Brain microvascular endothelial cell (primary cell): ENCODE measurements around the gene UMPS.

Experiments used
- DNase-seq: peaks from one replicate; pipeline ENCODE4 v3.0.0-alpha.2; 2020
- H3K27ac ChIP-seq: fragments of 250-450 bp; sonication (Bioruptor Pico); 2 replicates; pipeline ENCODE4 v1.5.1; 2020; ENCODE audit warnings: mild to moderate bottlenecking, moderate library complexity
- H3K27me3 ChIP-seq: fragments of 250-450 bp; sonication (Bioruptor Pico); replicated peaks from 2 replicates; pipeline ENCODE4 v1.5.1; 2020; ENCODE audit warnings: mild to moderate bottlenecking
- H3K36me3 ChIP-seq: fragments of 250-450 bp; sonication (Bioruptor Pico); replicated peaks from 2 replicates; pipeline ENCODE4 v1.5.1; 2020; ENCODE audit warnings: mild to moderate bottlenecking
- H3K4me3 ChIP-seq: 2 replicates; pipeline ENCODE4 v1.5.1; 2011; ENCODE audit warnings: low read depth, mild to moderate bottlenecking, control low read depth, low read length, moderate library complexity
- in situ Hi-C: cut with HindIII; loops from 2 replicates; pipeline ENCODE4 v1.10.0; 2017; ENCODE audit warnings: low sequenced_read_pairs, low pct_ligation_motif_present
- TF ChIP-seq, protein P1 (sequence below): IDR thresholded peaks from 2 replicates; pipeline ENCODE4 v1.5.1; 2011; ENCODE audit warnings: low read depth, mild to moderate bottlenecking, moderate library complexity, low read length, control low read depth, inconsistent platforms; ENCODE audit errors: missing control alignments

Gene UMPS

DNA sequence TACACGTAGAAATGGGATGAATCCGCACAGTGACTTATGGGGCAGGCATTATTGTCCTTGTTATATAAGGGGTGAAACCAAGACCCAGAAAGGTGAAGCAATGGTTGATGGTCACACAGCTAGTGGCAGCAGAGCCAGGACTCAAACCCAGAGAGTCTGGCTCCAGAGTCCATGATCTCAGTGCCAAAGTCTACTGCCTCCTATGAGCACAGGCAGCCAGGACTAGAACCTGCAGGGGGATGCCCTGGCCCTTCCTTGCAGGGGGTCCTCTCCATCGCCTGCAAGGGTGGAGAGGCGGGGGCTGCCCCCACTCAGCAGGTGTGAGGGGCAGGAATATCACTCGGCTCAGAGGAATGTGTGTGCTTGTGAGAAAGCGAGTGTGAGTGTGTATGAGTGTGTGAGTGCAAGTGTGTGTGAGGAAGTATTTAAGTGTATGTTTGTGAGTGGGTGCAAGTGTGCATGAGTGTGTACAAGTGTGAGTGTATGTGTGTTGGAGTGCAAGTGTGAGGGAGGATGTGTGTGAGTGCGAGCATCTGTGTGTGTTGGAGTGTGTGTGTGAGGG lies 44.7 kb downstream of the UMPS start:
- TF ChIP-seq, protein P1, sequence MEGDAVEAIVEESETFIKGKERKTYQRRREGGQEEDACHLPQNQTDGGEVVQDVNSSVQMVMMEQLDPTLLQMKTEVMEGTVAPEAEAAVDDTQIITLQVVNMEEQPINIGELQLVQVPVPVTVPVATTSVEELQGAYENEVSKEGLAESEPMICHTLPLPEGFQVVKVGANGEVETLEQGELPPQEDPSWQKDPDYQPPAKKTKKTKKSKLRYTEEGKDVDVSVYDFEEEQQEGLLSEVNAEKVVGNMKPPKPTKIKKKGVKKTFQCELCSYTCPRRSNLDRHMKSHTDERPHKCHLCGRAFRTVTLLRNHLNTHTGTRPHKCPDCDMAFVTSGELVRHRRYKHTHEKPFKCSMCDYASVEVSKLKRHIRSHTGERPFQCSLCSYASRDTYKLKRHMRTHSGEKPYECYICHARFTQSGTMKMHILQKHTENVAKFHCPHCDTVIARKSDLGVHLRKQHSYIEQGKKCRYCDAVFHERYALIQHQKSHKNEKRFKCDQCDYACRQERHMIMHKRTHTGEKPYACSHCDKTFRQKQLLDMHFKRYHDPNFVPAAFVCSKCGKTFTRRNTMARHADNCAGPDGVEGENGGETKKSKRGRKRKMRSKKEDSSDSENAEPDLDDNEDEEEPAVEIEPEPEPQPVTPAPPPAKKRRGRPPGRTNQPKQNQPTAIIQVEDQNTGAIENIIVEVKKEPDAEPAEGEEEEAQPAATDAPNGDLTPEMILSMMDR = no peak
- Histone ChIP-seq H3K27ac (peak overlapping the region; percentile 21), H3K36me3 (peaks cover 26% of the 10 kb centered on the region), H3K27me3 (no peaks in the 10 kb centered on the region), H3K4me3 (no peak overlapping the region)
- DNase-seq = no peak
- in situ Hi-C loops = loop anchor here (25.0 kb wide), 1 partner anchor 112 kb away; the partner anchor contains the start of gene ITGB5

DNA sequence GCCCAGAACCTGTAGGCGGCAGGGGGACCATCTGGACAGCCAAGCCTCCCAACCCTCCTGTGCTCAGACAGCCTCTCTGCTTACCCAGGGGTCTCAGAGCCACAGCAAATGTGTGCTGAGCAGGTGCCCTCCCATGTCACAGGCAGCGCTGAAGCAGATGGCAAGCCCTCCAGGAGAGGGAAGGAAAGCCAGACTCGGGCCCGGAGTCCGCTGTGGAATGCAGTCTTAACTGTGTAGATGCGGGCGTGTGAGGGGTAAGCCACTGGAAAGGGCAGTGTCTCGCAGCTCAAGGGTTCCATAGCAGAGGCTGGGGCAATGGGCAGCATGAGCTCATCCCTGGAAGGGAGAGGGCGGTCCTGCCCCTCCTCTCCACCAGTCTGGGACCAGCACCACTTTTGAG lies 45.6 kb downstream of the UMPS start:
- DNase-seq = no peak
- Histone ChIP-seq H3K27me3 (no peaks in the 10 kb centered on the region), H3K27ac (no peak overlapping the region), H3K36me3 (peaks cover 26% of the 10 kb centered on the region), H3K4me3 (no peak overlapping the region)
- in situ Hi-C loops = no loop called here
- TF ChIP-seq, protein P1 = no peak

DNA sequence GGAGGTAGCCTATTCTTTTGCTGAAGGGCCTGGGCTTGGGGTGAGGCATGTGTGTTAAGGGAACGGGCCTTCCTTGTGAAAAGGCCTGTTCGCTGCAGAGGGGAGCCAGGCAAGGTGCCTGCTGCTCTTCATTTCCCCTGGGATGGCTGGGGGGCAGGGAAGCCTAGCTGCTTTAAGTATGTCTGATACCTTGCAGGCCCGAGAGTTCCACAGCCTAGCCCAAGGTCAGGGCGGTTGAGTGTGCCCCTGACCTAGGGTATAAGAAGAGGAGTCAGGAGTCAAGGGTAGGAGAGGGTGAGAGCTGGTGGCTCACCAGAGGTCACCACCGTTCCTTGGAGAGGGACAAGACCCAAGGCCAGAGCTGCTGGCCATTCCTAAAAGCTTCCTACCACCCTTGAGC lies 46.6 kb downstream of the UMPS start:
- TF ChIP-seq, protein P1 = no peak
- H3K4me3 ChIP-seq = no peak overlapping the region
- no peaks in the 10 kb centered on the region for H3K27me3 ChIP-seq
- no peak for DNase-seq
- in situ Hi-C loops = no loop called here
- H3K36me3 ChIP-seq = peaks cover 25% of the 10 kb centered on the region
- H3K27ac ChIP-seq = no peak overlapping the region

DNA sequence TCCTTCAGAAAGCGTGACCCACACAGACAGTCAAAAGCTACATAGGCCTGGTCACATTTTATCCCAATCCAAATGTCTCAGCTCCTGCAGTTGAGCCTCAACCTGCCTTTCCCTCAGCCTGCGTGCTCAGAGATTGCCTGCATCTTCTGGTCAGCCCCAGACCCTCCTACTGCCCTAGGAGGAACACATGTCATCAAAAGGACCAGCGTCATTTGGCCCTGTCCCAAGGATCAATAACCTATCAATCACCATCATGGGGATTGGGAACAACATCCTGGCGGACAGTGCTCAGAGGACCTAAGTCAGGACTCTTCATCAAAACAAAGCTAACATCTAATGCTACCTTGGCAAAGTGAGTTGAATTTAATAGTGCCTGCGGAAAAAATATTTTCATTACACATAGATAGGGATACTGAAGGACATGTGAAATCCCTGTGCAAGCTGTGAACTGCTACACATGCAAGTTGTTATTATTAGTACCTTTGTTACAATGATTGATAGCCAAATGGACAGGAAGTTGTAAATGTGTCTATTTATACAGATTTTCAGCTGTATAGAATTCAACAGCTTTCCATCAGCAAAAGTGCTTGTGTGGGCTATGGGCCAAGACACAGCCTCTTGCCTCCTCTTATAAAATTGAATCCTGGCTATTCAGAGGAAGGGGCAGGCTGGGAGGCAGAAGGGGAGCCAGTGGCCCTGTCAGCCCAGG lies 47.7 kb downstream of the UMPS start:
- Histone ChIP-seq H3K27me3 (no peaks in the 10 kb centered on the region), H3K27ac (no peak overlapping the region), H3K36me3 (peaks cover 23% of the 10 kb centered on the region), H3K4me3 (no peak overlapping the region)
- in situ Hi-C loops = no loop called here
- TF ChIP-seq, protein P1 = no peak
- no peak for DNase-seq

DNA sequence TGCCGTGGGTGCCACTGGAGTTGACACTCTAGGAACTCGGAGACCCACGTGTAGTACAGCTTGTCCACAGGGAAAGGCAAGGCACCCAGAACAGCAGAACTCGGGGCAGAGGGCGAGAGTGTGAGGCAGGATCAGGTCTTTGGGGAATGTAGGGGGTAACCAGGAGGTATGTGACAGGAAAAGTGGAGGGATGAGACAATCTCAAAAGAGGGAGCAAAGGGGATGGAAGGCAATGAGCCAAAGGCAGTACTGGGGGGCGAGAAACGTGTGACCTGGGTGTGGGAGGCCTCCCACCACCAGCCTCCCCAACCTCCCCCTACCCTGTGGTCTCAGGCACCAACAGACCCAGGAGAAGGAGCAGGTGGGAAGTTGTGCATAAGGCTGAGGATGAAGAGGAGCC lies 48.9 kb downstream of the UMPS start:
- DNase-seq = no peak
- in situ Hi-C loops = no loop called here
- TF ChIP-seq, protein P1 = no peak
- Histone ChIP-seq H3K36me3 (peaks cover 13% of the 10 kb centered on the region), H3K4me3 (no peak overlapping the region), H3K27me3 (no peaks in the 10 kb centered on the region), H3K27ac (no peak overlapping the region)
